Natural killer cell (primary cell): ENCODE results near the gene UBR4. TPM values are rescaled to one million over a fixed set of nuclear protein-coding genes. Genes with fewer than 3 reads are reported as not detected.

Source experiments
- ATAC-seq, 3 donors: fragments of 150-1000 bp in 2 of 3; fragments of 200-7000 bp in 1 of 3; cut with Tn5 transposase; 1 replicate in 1 of 3; 2 replicates in 2 of 3; pipeline ENCODE4 v1.10.0; 2021; ENCODE audit warnings: mild to moderate bottlenecking in 2 of 3, moderate library complexity in 2 of 3
- DNase-seq, 2 donors: peaks; one replicate each; pipeline versions ENCODE4 v3.0.0 to v3.0.0-alpha.2; 2013 to 2021; ENCODE audit warnings: mixed read lengths in 1 of 2
- H3K27ac ChIP-seq: one replicate; pipeline ENCODE4 v1.5.1; 2013; ENCODE audit warnings: mild to moderate bottlenecking, low read length
- H3K27me3 ChIP-seq: one replicate; pipeline ENCODE4 v1.6.1; 2013; ENCODE audit warnings: low read length; ENCODE audit not compliant: control insufficient read depth, insufficient read depth
- H3K36me3 ChIP-seq: one replicate; pipeline ENCODE4 v1.6.1; 2013; ENCODE audit warnings: low read length; ENCODE audit not compliant: control insufficient read depth, insufficient read depth
- H3K4me1 ChIP-seq: one replicate; pipeline ENCODE4 v1.6.1; 2013; ENCODE audit warnings: low read length; ENCODE audit not compliant: control insufficient read depth, insufficient read depth
- H3K4me3 ChIP-seq: one replicate; pipeline ENCODE4 v1.5.1; 2013; ENCODE audit warnings: low read length
- H3K9me3 ChIP-seq: one replicate; pipeline ENCODE4 v1.6.1; 2013; ENCODE audit warnings: low read length; ENCODE audit not compliant: control insufficient read depth, insufficient read depth
- H3K27ac Mint-ChIP-seq, 2 donors: one replicate each; pipeline ENCODE4 v1.8.0; 2022; ENCODE audit warnings: mild to moderate bottlenecking in 2 of 2, mixed read lengths in 2 of 2, moderate library complexity in 1 of 2
- H3K27me3 Mint-ChIP-seq, 2 donors: one replicate each; pipeline ENCODE4 v1.8.0; 2022; ENCODE audit warnings: low read depth in 2 of 2, mixed read lengths in 2 of 2
- H3K36me3 Mint-ChIP-seq: one replicate; pipeline ENCODE4 v1.8.0; 2022; ENCODE audit warnings: mixed read lengths
- H3K4me1 Mint-ChIP-seq, 2 donors: one replicate each; pipeline ENCODE4 v1.8.0; 2022; ENCODE audit warnings: mixed read lengths in 2 of 2
- H3K4me3 Mint-ChIP-seq: one replicate; pipeline ENCODE4 v1.8.0; 2022; ENCODE audit warnings: mild to moderate bottlenecking, moderate library complexity, mixed read lengths
- H3K9me3 Mint-ChIP-seq, 2 donors: one replicate each; pipeline ENCODE4 v1.8.0; 2022; ENCODE audit warnings: mixed read lengths in 2 of 2
- CTCF ChIP-seq: fragments of 200-600 bp; IDR thresholded peaks from one replicate; pipeline ENCODE4 v1.8.0; 2022; ENCODE audit warnings: antibody characterized with exemption
- WGBS: methylation state at CpG from one replicate; pipeline ENCODE4 v1.1.7; 2013; ENCODE audit warnings: missing lambda C conversion rate; ENCODE audit not compliant: insufficient coverage; 5-methylcytosine and 5-hydroxymethylcytosine counted together
- intact Hi-C: fragments of 100-400 bp; cut with micrococcal nuclease; formaldehyde crosslinking; loops from one replicate; pipeline ENCODE4 v1.14.2; 2022
- total RNA-seq, 4 donors: library from RNA; stranded (reverse); fragments of 120-200 nt in 1 of 4; gene quantifications; one replicate each; pipeline versions ENCODE4 v1.2.3 to v1.2.4, GENCODE V29; 2013 to 2022

The UBR4 gene
- total RNA-seq, 3 donors from 2014 or later (not counting 1 experiment from before 2014, with no cell fraction given) = 139 to 178 (median 158) TPM

GRCh38 chr1:19179597-19180264 lies 30.3 kb downstream of the UBR4 start:
- no peaks in the 10 kb centered on the region for H3K9me3 Mint-ChIP-seq
- intact Hi-C loops = loop anchor here (1.0 kb wide), 1 partner anchor 62 kb away; no protein-coding TSS in a partner anchor
- Histone ChIP-seq H3K4me3 (no peak overlapping the region), H3K4me1 (peaks cover 9% of the 10 kb centered on the region), H3K27me3 (no peaks in the 10 kb centered on the region), H3K36me3 (peaks cover 71% of the 10 kb centered on the region), H3K27ac (peak overlapping the region; percentile 62), H3K9me3 (no peaks in the 10 kb centered on the region)
- H3K36me3 Mint-ChIP-seq = peaks cover 21% of the 10 kb centered on the region
- H3K27me3 Mint-ChIP-seq = no peaks in the 10 kb centered on the region
- ATAC-seq (peak; percentile 85 to 89 (median 87)), DNase-seq (peak in 1 of 2 donors; percentile 62)
- H3K27ac Mint-ChIP-seq = peak overlapping the region; percentile 35 to 88
- 59% methylated on average over 8 of the region's 8 CpGs for WGBS
- peaks cover 12 to 22% of the 10 kb centered on the region in 2 donors for H3K4me1 Mint-ChIP-seq
- H3K4me3 Mint-ChIP-seq = peak overlapping the region; percentile 75
- peak; percentile 31 for TF ChIP-seq CTCF

- Mint-ChIP-seq H3K4me1 (peaks cover 12 to 22% of the 10 kb centered on the region in 2 donors), H3K36me3 (peaks cover 27% of the 10 kb centered on the region), H3K4me3 (peak overlapping the region; percentile 75), H3K27ac (peak overlapping the region; percentile 47 to 88), H3K9me3 (no peaks in the 10 kb centered on the region), H3K27me3 (no peaks in the 10 kb centered on the region)
- intact Hi-C loops = loop anchor here (1.0 kb wide), 1 partner anchor 62 kb away; no protein-coding TSS in a partner anchor
- peaks cover 9% of the 10 kb centered on the region for H3K4me1 ChIP-seq
- WGBS = 89% methylated on average over 5 of the region's 5 CpGs
- TF ChIP-seq CTCF = no peak
- H3K27ac ChIP-seq = no peak overlapping the region
- no peaks in the 10 kb centered on the region for H3K9me3 ChIP-seq
- peaks cover 71% of the 10 kb centered on the region for H3K36me3 ChIP-seq
- ATAC-seq (no peak), DNase-seq (no peak)
- no peaks in the 10 kb centered on the region for H3K27me3 ChIP-seq
- H3K4me3 ChIP-seq = no peak overlapping the region
Measured at GRCh38 chr1:19178734-19179398, 31.2 kb downstream of the UBR4 start.

GRCh38 chr1:19177811-19178210 lies 32.3 kb downstream of the UBR4 start:
- H3K27ac Mint-ChIP-seq = peak overlapping the region in 1 of 2 donors; percentile 88
- Histone ChIP-seq H3K4me1 (peaks cover 9% of the 10 kb centered on the region), H3K4me3 (no peak overlapping the region), H3K36me3 (peaks cover 73% of the 10 kb centered on the region), H3K27ac (no peak overlapping the region), H3K27me3 (no peaks in the 10 kb centered on the region), H3K9me3 (no peaks in the 10 kb centered on the region)
- TF ChIP-seq CTCF = no peak
- no peaks in the 10 kb centered on the region for H3K9me3 Mint-ChIP-seq
- intact Hi-C loops = no loop called here
- no peaks in the 10 kb centered on the region for H3K27me3 Mint-ChIP-seq
- no peak for ATAC-seq
- no peak overlapping the region for H3K4me3 Mint-ChIP-seq
- peaks cover 12 to 22% of the 10 kb centered on the region in 2 donors for H3K4me1 Mint-ChIP-seq
- H3K36me3 Mint-ChIP-seq = peaks cover 36% of the 10 kb centered on the region
- 97% methylated on average over 2 of the region's 2 CpGs for WGBS
- DNase-seq = no peak
